ENCODE data around the gene TECPR1. TPM values are rescaled to one million over a fixed set of nuclear protein-coding genes. Genes with fewer than 3 reads are reported as not detected.
A peak's percentile ranks its signal among the peaks of the same experiment; 100 is the strongest.

Gene TECPR1
- total and polyA plus RNA-seq, 2 of the 8 experiments (the other 6 are each of a cell fraction or from before 2014, with no cell fraction given) = 1.3 to 11.1 TPM

- peaks cover 0 to 14% of the 10 kb centered on the region in 2 experiments; a peak in 3 of 4 replicates for H3K79me2 ChIP-seq (ENCODE audit: control insufficient read depth in 1 of 2, insufficient read depth in 2 of 2, low read length in 2 of 2)
- no peak overlapping the region for H3K4me3 ChIP-seq (ENCODE audit: extremely low read depth in 1 of 4, insufficient read depth in 2 of 4, low read depth in 3 of 4, low read length in 4 of 4)
- H4K8ac ChIP-seq (ENCODE audit: extremely low read depth, insufficient read depth, low read length) = no peak overlapping the region
- peaks cover 0 to 5% of the 10 kb centered on the region in 2 experiments for H4K20me1 ChIP-seq (replicated peaks in 1 of 2; ENCODE audit: control insufficient read depth in 1 of 2, insufficient read depth in 2 of 2, low read length in 2 of 2)
- no peak overlapping the region for H4K91ac ChIP-seq (replicated peaks; ENCODE audit: insufficient read length, low read length)
- no peak overlapping the region for H3K9ac ChIP-seq (replicated peaks in 1 of 4; ENCODE audit: extremely low read depth in 1 of 4, low read depth in 3 of 4, low read length in 3 of 4)
- H3K23ac ChIP-seq (ENCODE audit: insufficient read length) = no peak overlapping the region
- H3K18ac ChIP-seq (ENCODE audit: extremely low read depth, low read length) = no peak overlapping the region
- no peak overlapping the region for H4K5ac ChIP-seq (ENCODE audit: insufficient read length, low read depth, low read length)
- no peak overlapping the region for H3K4ac ChIP-seq (replicated peaks; ENCODE audit: insufficient read length, low read depth, low read length)
- H2BK15ac ChIP-seq (ENCODE audit: low read length) = no peak overlapping the region
- H2BK20ac ChIP-seq (ENCODE audit: low read length) = no peak overlapping the region
- H2BK5ac ChIP-seq (ENCODE audit: low read depth, low read length) = 0 out of 2 replicates have a peak overlapping the region, but pooled peaks have one; percentile 24
- FAIRE-seq (no peak), DNase-seq (ENCODE audit: low read depth in 1 of 2, low spot score in 2 of 2) (no peak)
- no peak overlapping the region for H2AFZ ChIP-seq (ENCODE audit: low read length)
- no peak overlapping the region for H2BK120ac ChIP-seq (replicated peaks; ENCODE audit: low read depth, low read length)
- CTCF ChIA-PET (ENCODE audit: partially characterized antibody) = interaction anchor here (1.3 to 1.7 kb wide), 3 partner anchors 22 to 190 kb away, joined by 3 to 5 read pairs (median 3); no protein-coding TSS in a partner anchor
- no peak overlapping the region for H3K14ac ChIP-seq (ENCODE audit: insufficient read length)
- H2AK5ac ChIP-seq (ENCODE audit: low read depth, low read length) = no peak overlapping the region
- POLR2A ChIA-PET (ENCODE audit: partially characterized antibody) = no interaction called here
- no peaks in the 10 kb centered on the region; the same call in 1 of the 2 replicates for H3K79me1 ChIP-seq (ENCODE audit: low read depth, low read length)
- no peak overlapping the region for H3K56ac ChIP-seq (replicated peaks; ENCODE audit: insufficient read length, low read depth, low read length)
- no peaks in the 10 kb centered on the region for H3K4me1 ChIP-seq (replicated peaks in 1 of 4; ENCODE audit: control insufficient read depth in 3 of 4, insufficient read depth in 4 of 4, low read length in 3 of 4)
- H2BK12ac ChIP-seq (ENCODE audit: low read depth, low read length) = no peak overlapping the region
- no peak overlapping the region for H3K27ac ChIP-seq (ENCODE audit: low read depth, low read length)
- no peaks in the 10 kb centered on the region; the same call in 1 of the 2 replicates for H3K23me2 ChIP-seq (ENCODE audit: low read depth, low read length)
- no peaks in the 10 kb centered on the region for H3K27me3 ChIP-seq (replicated peaks in 1 of 4; ENCODE audit: control insufficient read depth in 3 of 4, extremely low read depth in 1 of 4, insufficient read depth in 3 of 4, low read length in 3 of 4)
- 92% methylated on average over 28 of the region's 28 CpGs; no CpG with 5 or more reads in 1 of the 2 experiments for WGBS, 2 experiments (ENCODE audit: extremely low coverage in 1 of 2, insufficient coverage in 1 of 2, insufficient read length in 1 of 2, insufficient replicate concordance in 2 of 2, low coverage in 1 of 2, low lambda C conversion rate in 2 of 2, missing lambda C conversion rate in 1 of 2)
- H3K9me3 ChIP-seq (ENCODE audit: insufficient read depth in 2 of 2, low read depth in 1 of 2, low read length in 1 of 2) = no peaks in the 10 kb centered on the region
- no peak overlapping the region for H3K4me2 ChIP-seq (ENCODE audit: insufficient read depth in 1 of 2, low read depth in 2 of 2, low read length in 2 of 2)
- peaks cover 0 to 15% (median 0%) of the 10 kb centered on the region in 4 experiments; a peak in 4 of 8 replicates for H3K36me3 ChIP-seq (ENCODE audit: control insufficient read depth in 2 of 4, insufficient read depth in 4 of 4, low read length in 3 of 4)
- TF ChIP-seq ATF2 (IDR thresholded peaks at IDR 0.05; ENCODE audit: low read length) (no peak), SIN3A (conservative IDR thresholded peaks at IDR 0.05 in 1 of 2, IDR thresholded peaks at IDR 0.05 in 1 of 2; ENCODE audit: low read depth in 1 of 2, low read length in 2 of 2) (no peak), CEBPB (IDR thresholded peaks at IDR 0.05; ENCODE audit: low read depth, low read length) (no peak), HDAC6 (IDR thresholded peaks at IDR 0.05; ENCODE audit: low read depth, low read length) (no peak), SIX5 (IDR thresholded peaks at IDR 0.05; ENCODE audit: low read depth, low read length) (no peak), TAF1 (IDR thresholded peaks at IDR 0.05; ENCODE audit: low read depth, low read length) (no peak), POLR2AphosphoS5 (IDR thresholded peaks at IDR 0.05; ENCODE audit: low read depth, low read length) (no peak), RNF2 (IDR thresholded peaks at IDR 0.05; ENCODE audit: borderline replicate concordance, low read depth, low read length, missing control alignments, poor library complexity, severe bottlenecking) (no peak), NRF1 (IDR thresholded peaks at IDR 0.05; ENCODE audit: low read depth, low read length) (no peak), KDM5A (IDR thresholded peaks at IDR 0.05; ENCODE audit: low read length) (no peak), EZH2 (IDR thresholded peaks at IDR 0.05; ENCODE audit: low read depth, low read length, severe bottlenecking) (no peak)
Measured at GRCh38 chr7:98203261-98203963, 48.6 kb downstream of the TECPR1 start.
